Measurements from ENCODE around the gene HSD17B12.

DNA sequence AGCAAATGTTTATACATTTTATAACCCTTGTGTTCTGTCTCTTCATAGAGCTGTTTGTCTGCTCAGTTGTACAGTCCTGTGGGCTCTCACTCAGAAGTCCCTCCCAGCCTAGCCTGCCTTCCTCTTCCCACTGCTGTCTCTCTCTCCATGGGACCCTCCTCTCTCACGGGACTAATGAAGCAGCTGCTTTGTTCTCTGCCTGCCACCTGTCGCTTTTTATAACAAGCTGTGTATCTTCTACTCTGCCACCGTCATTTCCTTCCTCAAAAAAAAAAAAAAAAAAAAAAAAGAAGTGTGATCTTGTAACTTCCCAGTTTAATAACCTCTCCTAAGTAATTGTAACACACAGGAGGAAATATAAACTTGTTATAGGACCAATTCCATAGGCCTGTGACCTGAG, 107.9 kb downstream of the HSD17B12 start:
- TF ChIP-seq, protein P1, sequence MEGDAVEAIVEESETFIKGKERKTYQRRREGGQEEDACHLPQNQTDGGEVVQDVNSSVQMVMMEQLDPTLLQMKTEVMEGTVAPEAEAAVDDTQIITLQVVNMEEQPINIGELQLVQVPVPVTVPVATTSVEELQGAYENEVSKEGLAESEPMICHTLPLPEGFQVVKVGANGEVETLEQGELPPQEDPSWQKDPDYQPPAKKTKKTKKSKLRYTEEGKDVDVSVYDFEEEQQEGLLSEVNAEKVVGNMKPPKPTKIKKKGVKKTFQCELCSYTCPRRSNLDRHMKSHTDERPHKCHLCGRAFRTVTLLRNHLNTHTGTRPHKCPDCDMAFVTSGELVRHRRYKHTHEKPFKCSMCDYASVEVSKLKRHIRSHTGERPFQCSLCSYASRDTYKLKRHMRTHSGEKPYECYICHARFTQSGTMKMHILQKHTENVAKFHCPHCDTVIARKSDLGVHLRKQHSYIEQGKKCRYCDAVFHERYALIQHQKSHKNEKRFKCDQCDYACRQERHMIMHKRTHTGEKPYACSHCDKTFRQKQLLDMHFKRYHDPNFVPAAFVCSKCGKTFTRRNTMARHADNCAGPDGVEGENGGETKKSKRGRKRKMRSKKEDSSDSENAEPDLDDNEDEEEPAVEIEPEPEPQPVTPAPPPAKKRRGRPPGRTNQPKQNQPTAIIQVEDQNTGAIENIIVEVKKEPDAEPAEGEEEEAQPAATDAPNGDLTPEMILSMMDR (IDR thresholded peaks at IDR 0.05; ENCODE audit: low read length): no peak
- TF ChIP-seq EZH2 (IDR thresholded peaks at IDR 0.05; ENCODE audit: borderline replicate concordance, low read length): no peak

All from OCI-LY1 (cell line).